ENCODE results near the gene B3GNT7. TPM values are rescaled to one million over a fixed set of nuclear protein-coding genes. Genes with fewer than 3 reads are reported as not detected.

The B3GNT7 gene
- total and polyA plus RNA-seq, 4 donors, result 0.74 to 1.7 (median 1.0) TPM

DNA sequence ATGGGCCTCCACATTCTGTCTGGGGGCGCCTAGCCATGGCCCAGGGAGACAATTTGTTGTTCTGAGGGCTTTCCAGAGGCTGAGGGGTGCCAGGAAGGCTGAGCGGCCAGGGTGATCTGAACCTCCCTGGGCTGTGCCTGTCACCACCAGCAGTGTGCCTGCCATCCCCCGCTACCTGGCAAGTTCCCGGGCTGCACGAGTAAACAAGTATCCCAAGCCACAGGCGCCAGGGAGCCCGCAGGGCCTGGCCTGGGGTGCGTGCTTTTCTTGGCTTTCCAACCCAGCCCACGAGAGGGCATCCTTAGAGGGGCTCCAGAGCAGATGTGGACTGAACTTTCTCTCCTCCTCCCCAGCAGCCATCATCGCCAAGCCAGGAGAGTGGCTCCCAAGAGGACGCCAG is 35.1 kb upstream of the B3GNT7 start:
- no peak overlapping the region for H3K27ac ChIP-seq (ENCODE audit: low read depth in 1 of 2, low read length in 2 of 2)
- no peaks in the 10 kb centered on the region for H3K9me3 ChIP-seq (ENCODE audit: control insufficient read depth in 4 of 4, low read length in 3 of 4)
- no peaks in the 10 kb centered on the region for H3K27me3 ChIP-seq (ENCODE audit: control insufficient read depth in 4 of 4, insufficient read depth in 4 of 4, low read length in 3 of 4)
- no peaks in the 10 kb centered on the region for H3K36me3 ChIP-seq (ENCODE audit: control insufficient read depth in 4 of 4, insufficient read depth in 3 of 4, low read depth in 1 of 4, low read length in 3 of 4)
- no peak overlapping the region for H3K9ac ChIP-seq (ENCODE audit: low read depth in 1 of 2, low read length in 2 of 2)
- 92% methylated on average over 11 of the region's 11 CpGs for WGBS
- H3K4me1 ChIP-seq (ENCODE audit: control insufficient read depth in 4 of 4, insufficient read depth in 4 of 4, low read length in 3 of 4), result peaks cover 0 to 3% (median 0%) of the 10 kb centered on the region in 4 donors
- DNase-seq (ENCODE audit: low spot score), result no peak
- H3K4me3 ChIP-seq (ENCODE audit: low read depth in 1 of 3, low read length in 3 of 3), result no peak overlapping the region
- TF ChIP-seq GABPA (IDR thresholded peaks at IDR 0.05 in 1 of 2, conservative IDR thresholded peaks at IDR 0.05 in 1 of 2) (no peak), RAD21 (IDR thresholded peaks at IDR 0.05) (no peak), RXRA (IDR thresholded peaks at IDR 0.05) (no peak), FOXA2 (IDR thresholded peaks at IDR 0.05) (no peak), EGR1 (IDR thresholded peaks at IDR 0.05; ENCODE audit: low read depth in 2 of 2) (no peak), TAF1 (conservative IDR thresholded peaks at IDR 0.05) (no peak), NR2F2 (IDR thresholded peaks at IDR 0.05) (no peak), FOXA1 (IDR thresholded peaks at IDR 0.05) (no peak), SP1 (IDR thresholded peaks at IDR 0.05) (no peak), JUND (IDR thresholded peaks at IDR 0.05) (no peak), HNF4A (conservative IDR thresholded peaks at IDR 0.05) (no peak), ZBTB33 (IDR thresholded peaks at IDR 0.05) (no peak), HNF4G (IDR thresholded peaks at IDR 0.05) (no peak), YY1 (IDR thresholded peaks at IDR 0.05) (no peak)
- TF ChIP-seq, protein P1, sequence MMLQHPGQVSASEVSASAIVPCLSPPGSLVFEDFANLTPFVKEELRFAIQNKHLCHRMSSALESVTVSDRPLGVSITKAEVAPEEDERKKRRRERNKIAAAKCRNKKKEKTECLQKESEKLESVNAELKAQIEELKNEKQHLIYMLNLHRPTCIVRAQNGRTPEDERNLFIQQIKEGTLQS (IDR thresholded peaks at IDR 0.05), result no peak
- TF ChIP-seq, protein P2, sequence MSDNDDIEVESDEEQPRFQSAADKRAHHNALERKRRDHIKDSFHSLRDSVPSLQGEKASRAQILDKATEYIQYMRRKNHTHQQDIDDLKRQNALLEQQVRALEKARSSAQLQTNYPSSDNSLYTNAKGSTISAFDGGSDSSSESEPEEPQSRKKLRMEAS (IDR thresholded peaks at IDR 0.05), result no peak
- TF ChIP-seq, protein P3, sequence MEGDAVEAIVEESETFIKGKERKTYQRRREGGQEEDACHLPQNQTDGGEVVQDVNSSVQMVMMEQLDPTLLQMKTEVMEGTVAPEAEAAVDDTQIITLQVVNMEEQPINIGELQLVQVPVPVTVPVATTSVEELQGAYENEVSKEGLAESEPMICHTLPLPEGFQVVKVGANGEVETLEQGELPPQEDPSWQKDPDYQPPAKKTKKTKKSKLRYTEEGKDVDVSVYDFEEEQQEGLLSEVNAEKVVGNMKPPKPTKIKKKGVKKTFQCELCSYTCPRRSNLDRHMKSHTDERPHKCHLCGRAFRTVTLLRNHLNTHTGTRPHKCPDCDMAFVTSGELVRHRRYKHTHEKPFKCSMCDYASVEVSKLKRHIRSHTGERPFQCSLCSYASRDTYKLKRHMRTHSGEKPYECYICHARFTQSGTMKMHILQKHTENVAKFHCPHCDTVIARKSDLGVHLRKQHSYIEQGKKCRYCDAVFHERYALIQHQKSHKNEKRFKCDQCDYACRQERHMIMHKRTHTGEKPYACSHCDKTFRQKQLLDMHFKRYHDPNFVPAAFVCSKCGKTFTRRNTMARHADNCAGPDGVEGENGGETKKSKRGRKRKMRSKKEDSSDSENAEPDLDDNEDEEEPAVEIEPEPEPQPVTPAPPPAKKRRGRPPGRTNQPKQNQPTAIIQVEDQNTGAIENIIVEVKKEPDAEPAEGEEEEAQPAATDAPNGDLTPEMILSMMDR (IDR thresholded peaks at IDR 0.05; ENCODE audit: low read depth, low read length, missing input control), result no peak
- TF ChIP-seq, protein P4, sequence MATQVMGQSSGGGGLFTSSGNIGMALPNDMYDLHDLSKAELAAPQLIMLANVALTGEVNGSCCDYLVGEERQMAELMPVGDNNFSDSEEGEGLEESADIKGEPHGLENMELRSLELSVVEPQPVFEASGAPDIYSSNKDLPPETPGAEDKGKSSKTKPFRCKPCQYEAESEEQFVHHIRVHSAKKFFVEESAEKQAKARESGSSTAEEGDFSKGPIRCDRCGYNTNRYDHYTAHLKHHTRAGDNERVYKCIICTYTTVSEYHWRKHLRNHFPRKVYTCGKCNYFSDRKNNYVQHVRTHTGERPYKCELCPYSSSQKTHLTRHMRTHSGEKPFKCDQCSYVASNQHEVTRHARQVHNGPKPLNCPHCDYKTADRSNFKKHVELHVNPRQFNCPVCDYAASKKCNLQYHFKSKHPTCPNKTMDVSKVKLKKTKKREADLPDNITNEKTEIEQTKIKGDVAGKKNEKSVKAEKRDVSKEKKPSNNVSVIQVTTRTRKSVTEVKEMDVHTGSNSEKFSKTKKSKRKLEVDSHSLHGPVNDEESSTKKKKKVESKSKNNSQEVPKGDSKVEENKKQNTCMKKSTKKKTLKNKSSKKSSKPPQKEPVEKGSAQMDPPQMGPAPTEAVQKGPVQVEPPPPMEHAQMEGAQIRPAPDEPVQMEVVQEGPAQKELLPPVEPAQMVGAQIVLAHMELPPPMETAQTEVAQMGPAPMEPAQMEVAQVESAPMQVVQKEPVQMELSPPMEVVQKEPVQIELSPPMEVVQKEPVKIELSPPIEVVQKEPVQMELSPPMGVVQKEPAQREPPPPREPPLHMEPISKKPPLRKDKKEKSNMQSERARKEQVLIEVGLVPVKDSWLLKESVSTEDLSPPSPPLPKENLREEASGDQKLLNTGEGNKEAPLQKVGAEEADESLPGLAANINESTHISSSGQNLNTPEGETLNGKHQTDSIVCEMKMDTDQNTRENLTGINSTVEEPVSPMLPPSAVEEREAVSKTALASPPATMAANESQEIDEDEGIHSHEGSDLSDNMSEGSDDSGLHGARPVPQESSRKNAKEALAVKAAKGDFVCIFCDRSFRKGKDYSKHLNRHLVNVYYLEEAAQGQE (IDR thresholded peaks at IDR 0.05), result no peak

Data from liver (tissue), 9 donors.